H9 (cell line): ENCODE results near the gene PRRT1B. TPM values are rescaled to one million over a fixed set of nuclear protein-coding genes. Genes with fewer than 3 reads are reported as not detected.

ENCODE experiments used
- DNase-seq: peaks from one replicate; pipeline ENCODE4 v3.0.0-alpha.2; 2017
- H2AFZ ChIP-seq: one replicate; pipeline ENCODE4 v1.6.1; 2013; ENCODE audit warnings: mild to moderate bottlenecking, low read length, control low read depth, moderate library complexity
- H2AK5ac ChIP-seq: 2 replicates; pipeline ENCODE4 v1.6.1; 2013; ENCODE audit warnings: low read length, control low read depth, mixed read lengths; ENCODE audit not compliant: insufficient read length
- H2BK120ac ChIP-seq: one replicate; pipeline ENCODE4 v1.6.1; 2013; ENCODE audit warnings: low read depth, mild to moderate bottlenecking, low read length, control low read depth, inconsistent platforms; ENCODE audit not compliant: poor library complexity, severe bottlenecking
- H2BK12ac ChIP-seq: 2 replicates; pipeline ENCODE4 v1.6.1; 2013; ENCODE audit warnings: low read length, control low read depth, mixed read lengths, low read depth; ENCODE audit not compliant: insufficient read length
- H2BK15ac ChIP-seq: 2 replicates; pipeline ENCODE4 v1.6.1; 2013; ENCODE audit warnings: low read depth, low read length, control low read depth
- H2BK20ac ChIP-seq: one replicate; pipeline ENCODE4 v1.6.1; 2013; ENCODE audit warnings: low read depth, mild to moderate bottlenecking, low read length, control low read depth, inconsistent platforms; ENCODE audit not compliant: poor library complexity, severe bottlenecking
- H2BK5ac ChIP-seq: 2 replicates; pipeline ENCODE4 v1.6.1; 2013; ENCODE audit warnings: low read length, control low read depth, mixed read lengths; ENCODE audit not compliant: insufficient read length
- H3K14ac ChIP-seq: 2 replicates; pipeline ENCODE4 v1.6.1; 2013; ENCODE audit warnings: low read length, control low read depth; ENCODE audit not compliant: insufficient read depth
- H3K18ac ChIP-seq: 2 replicates; pipeline ENCODE4 v1.6.1; 2013; ENCODE audit warnings: low read depth, mild to moderate bottlenecking, mixed read lengths, low read length, control low read depth; ENCODE audit not compliant: insufficient read length
- H3K23ac ChIP-seq: 2 replicates; pipeline ENCODE4 v1.6.1; 2013; ENCODE audit warnings: low read length, control low read depth, mixed read lengths, low read depth; ENCODE audit not compliant: insufficient read length
- H3K23me2 ChIP-seq: 2 replicates; pipeline ENCODE4 v1.6.1; 2013; ENCODE audit warnings: low read depth, mild to moderate bottlenecking, mixed read lengths, low read length, control low read depth; ENCODE audit not compliant: insufficient read length, poor library complexity, severe bottlenecking
- H3K27ac ChIP-seq: 2 replicates; pipeline ENCODE4 v1.5.1; 2013; ENCODE audit warnings: low read length, control low read depth, mixed read lengths, low read depth; ENCODE audit not compliant: insufficient read length
- H3K27me3 ChIP-seq: 2 replicates; pipeline ENCODE4 v1.6.1; 2013; ENCODE audit warnings: low read length, control low read depth, inconsistent platforms; ENCODE audit not compliant: insufficient read depth
- H3K4ac ChIP-seq: 2 replicates; pipeline ENCODE4 v1.6.1; 2013; ENCODE audit warnings: low read depth, mild to moderate bottlenecking, control low read depth, inconsistent platforms, low read length, moderate library complexity
- H3K4me1 ChIP-seq: 2 replicates; pipeline ENCODE4 v1.6.1; 2013; ENCODE audit warnings: low read length, control low read depth, inconsistent platforms; ENCODE audit not compliant: insufficient read depth
- H3K4me2 ChIP-seq: 2 replicates; pipeline ENCODE4 v1.6.1; 2013; ENCODE audit warnings: low read length, control low read depth, mixed read lengths; ENCODE audit not compliant: insufficient read length, insufficient read depth
- H3K56ac ChIP-seq: 2 replicates; pipeline ENCODE4 v1.6.1; 2013; ENCODE audit warnings: low read depth, mild to moderate bottlenecking, mixed read lengths, low read length, control low read depth; ENCODE audit not compliant: insufficient read length
- H3K79me1 ChIP-seq: 2 replicates; pipeline ENCODE4 v1.6.1; 2013; ENCODE audit warnings: low read depth, mild to moderate bottlenecking, moderate library complexity, low read length, control low read depth, inconsistent platforms; ENCODE audit not compliant: insufficient read depth, poor library complexity, severe bottlenecking
- H3K79me2 ChIP-seq: 2 replicates; pipeline ENCODE4 v1.6.1; 2013; ENCODE audit warnings: low read length, control low read depth, inconsistent platforms; ENCODE audit not compliant: insufficient read depth
- H3K9ac ChIP-seq: 2 replicates; pipeline ENCODE4 v1.6.1; 2013; ENCODE audit warnings: low read length, control low read depth, mixed read lengths; ENCODE audit not compliant: insufficient read length; ENCODE audit errors: extremely low read depth
- H3K9me3 ChIP-seq: one replicate; pipeline ENCODE4 v1.6.1; 2013; ENCODE audit warnings: low read depth, low read length, inconsistent platforms; ENCODE audit not compliant: control insufficient read depth
- H3T11ph ChIP-seq: one replicate; pipeline ENCODE4 v1.6.1; 2013; ENCODE audit warnings: mild to moderate bottlenecking, low read length, control low read depth, inconsistent platforms
- H4K20me1 ChIP-seq: one replicate; pipeline ENCODE4 v1.6.1; 2013; ENCODE audit not compliant: control insufficient read depth, insufficient read length, insufficient read depth
- H4K5ac ChIP-seq: 2 replicates; pipeline ENCODE4 v1.6.1; 2013; ENCODE audit warnings: low read depth, mild to moderate bottlenecking, mixed read lengths, low read length, control low read depth; ENCODE audit not compliant: insufficient read length
- H4K8ac ChIP-seq: replicated peaks from 2 replicates; pipeline ENCODE4 v1.6.1; 2013; ENCODE audit warnings: low read length, control low read depth, mixed read lengths, low read depth; ENCODE audit not compliant: insufficient read length
- H4K91ac ChIP-seq: 2 replicates; pipeline ENCODE4 v1.6.1; 2013; ENCODE audit warnings: low read depth, mild to moderate bottlenecking, moderate library complexity, mixed read lengths, low read length, control low read depth; ENCODE audit not compliant: insufficient read length
- H3K27ac Mint-ChIP-seq, 3 experiments: 2 replicates in 2 of 3; 3 replicates in 1 of 3; pipeline ENCODE4 v1.8.0; 2020 to 2021; ENCODE audit warnings: mixed read lengths in 3 of 3, mild to moderate bottlenecking in 1 of 3, moderate library complexity in 1 of 3
- H3K27me3 Mint-ChIP-seq: 2 replicates; pipeline ENCODE4 v1.8.0; 2021; ENCODE audit warnings: low read depth, mild to moderate bottlenecking, moderate library complexity, mixed read lengths
- H3K36me3 Mint-ChIP-seq, 3 experiments: 2 replicates in 2 of 3; 3 replicates in 1 of 3; pipeline ENCODE4 v1.8.0; 2020 to 2021; ENCODE audit warnings: low read depth in 3 of 3, mixed read lengths in 3 of 3; ENCODE audit not compliant: insufficient read depth in 1 of 3
- H3K4me1 Mint-ChIP-seq, 2 experiments: 2 replicates each; pipeline ENCODE4 v1.8.0; 2020; ENCODE audit warnings: mixed read lengths in 2 of 2
- H3K4me3 Mint-ChIP-seq, 2 experiments: 2 replicates in 1 of 2; 3 replicates in 1 of 2; pipeline ENCODE4 v1.8.0; 2020 to 2021; ENCODE audit warnings: mild to moderate bottlenecking in 2 of 2, mixed read lengths in 2 of 2, moderate library complexity in 1 of 2
- H3K9me3 Mint-ChIP-seq, 2 experiments: 2 replicates in 1 of 2; 3 replicates in 1 of 2; pipeline ENCODE4 v1.8.0; 2020; ENCODE audit warnings: mild to moderate bottlenecking in 2 of 2, mixed read lengths in 2 of 2, moderate library complexity in 1 of 2
- CTCF ChIP-seq: fragments of 200-600 bp; sonication (generic); conservative IDR thresholded peaks from 3 replicates; pipeline ENCODE4 v1.8.0; 2021; ENCODE audit warnings: antibody characterized with exemption, mild to moderate bottlenecking
- WGBS: extraction: QIAGEN DNeasy Blood & Tissue Kit; methylation state at CpG from one replicate; pipeline ENCODE4 v1.1.7; 2013; ENCODE audit warnings: missing lambda C conversion rate, low lambda C conversion rate, mixed read lengths; ENCODE audit not compliant: insufficient read length; ENCODE audit errors: extremely low coverage; 5-methylcytosine and 5-hydroxymethylcytosine counted together
- total RNA-seq: library from RNA; stranded (reverse); gene quantifications from 2 replicates; pipeline ENCODE4 v1.2.1, GENCODE V29; 2021

Gene PRRT1B
- total RNA-seq, 1 experiment from 2014 or later, result 1.0 TPM

- no peaks in the 10 kb centered on the region for H3K79me1 ChIP-seq
- no CpG with 5 or more reads among the region's 20 CpGs for WGBS
- H3K4me2 ChIP-seq, result no peak overlapping the region
- Mint-ChIP-seq H3K27me3 (no peaks in the 10 kb centered on the region), H3K36me3 (peaks cover 3 to 29% (median 29%) of the 10 kb centered on the region in 3 experiments; a peak in 6 of 7 replicates), H3K4me1 (peaks cover 0 to 2% of the 10 kb centered on the region in 2 experiments; a peak in 2 of 4 replicates), H3K4me3 (no peak overlapping the region), H3K9me3 (no peaks in the 10 kb centered on the region), H3K27ac (peak overlapping the region; percentile 19 to 85 (median 79); a peak in 4 of 7 replicates)
- no peak overlapping the region for H4K8ac ChIP-seq
- H3K4me1 ChIP-seq, result no peaks in the 10 kb centered on the region
- no peak overlapping the region for H3K14ac ChIP-seq
- H2BK12ac ChIP-seq, result no peak overlapping the region
- H3K27me3 ChIP-seq, result no peaks in the 10 kb centered on the region
- no peak overlapping the region for H3K23ac ChIP-seq
- H3K4ac ChIP-seq, result no peak overlapping the region
- no peak overlapping the region for H2BK20ac ChIP-seq
- no peak for TF ChIP-seq CTCF
- H4K20me1 ChIP-seq, result no peaks in the 10 kb centered on the region
- no peak overlapping the region for H2AFZ ChIP-seq
- no peak overlapping the region for H2BK120ac ChIP-seq
- H3K27ac ChIP-seq, result no peak overlapping the region
- H2BK15ac ChIP-seq, result no peak overlapping the region
- H3K56ac ChIP-seq, result no peak overlapping the region
- no peak overlapping the region for H2AK5ac ChIP-seq
- H2BK5ac ChIP-seq, result no peak overlapping the region
- no peak for DNase-seq
- no peak overlapping the region for H4K5ac ChIP-seq
- no peaks in the 10 kb centered on the region for H3K23me2 ChIP-seq
- no peaks in the 10 kb centered on the region for H3K9me3 ChIP-seq
- no peak overlapping the region for H3K9ac ChIP-seq
- H3K18ac ChIP-seq, result no peak overlapping the region
- no peak overlapping the region for H3T11ph ChIP-seq
- no peak overlapping the region for H4K91ac ChIP-seq
- H3K79me2 ChIP-seq, result no peaks in the 10 kb centered on the region
Measured at GRCh38 chr9:131594906-131595665, 49.8 kb downstream of the PRRT1B start.
